Activated CD4-positive, alpha-beta T cell treated with anti-CD3 and anti-CD28 coated beads, Interleukin-2, amount 50 U/mL, for 24 hours (primary cell): Measurements from ENCODE around the gene DBNDD1.

ENCODE experiments used
- DNase-seq, 2 donors: peaks; one replicate each; pipeline ENCODE4 v3.0.0-alpha.2; 2020; ENCODE audit warnings: low read depth in 1 of 2, low spot score in 1 of 2

Gene DBNDD1

DNA sequence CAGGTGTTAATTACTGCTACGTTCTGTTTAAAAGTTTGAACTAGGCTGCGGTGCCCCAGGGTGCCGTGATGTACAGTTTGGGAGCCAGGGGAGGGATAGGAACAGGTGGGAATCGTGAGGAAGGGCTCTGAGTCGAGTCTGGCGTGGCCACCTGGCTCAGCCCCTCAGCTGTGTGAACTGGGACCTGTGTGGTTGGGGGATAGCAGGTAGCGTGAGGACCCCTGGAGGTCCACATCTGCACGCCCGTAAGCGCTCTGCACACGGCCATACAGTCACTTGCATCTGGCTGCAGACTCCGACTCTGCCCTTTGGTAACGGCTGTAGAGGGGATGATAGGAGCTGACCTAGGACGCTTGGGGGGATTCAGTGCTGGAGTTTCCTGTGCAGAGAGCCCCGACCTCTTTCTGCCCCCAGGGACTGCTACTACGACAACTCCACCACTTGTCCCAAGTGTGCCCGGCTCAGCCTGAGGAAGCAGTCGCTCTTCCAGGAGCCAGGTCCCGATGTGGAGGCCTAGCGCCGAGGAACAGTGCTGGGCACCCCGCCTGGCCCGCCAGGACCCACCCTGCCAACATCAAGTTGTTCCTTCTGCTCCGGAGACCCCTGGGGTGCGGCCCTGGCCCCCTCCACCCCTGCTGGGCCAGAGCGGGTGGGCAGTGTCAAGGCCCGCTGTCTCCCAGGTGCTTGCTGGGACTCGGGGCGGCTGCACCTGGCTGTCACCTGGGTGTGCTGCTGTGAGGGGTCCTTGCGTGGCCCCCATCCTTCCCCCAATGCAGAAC lies 53.6 kb downstream of the DBNDD1 start:
- DNase-seq = no peak

DNA sequence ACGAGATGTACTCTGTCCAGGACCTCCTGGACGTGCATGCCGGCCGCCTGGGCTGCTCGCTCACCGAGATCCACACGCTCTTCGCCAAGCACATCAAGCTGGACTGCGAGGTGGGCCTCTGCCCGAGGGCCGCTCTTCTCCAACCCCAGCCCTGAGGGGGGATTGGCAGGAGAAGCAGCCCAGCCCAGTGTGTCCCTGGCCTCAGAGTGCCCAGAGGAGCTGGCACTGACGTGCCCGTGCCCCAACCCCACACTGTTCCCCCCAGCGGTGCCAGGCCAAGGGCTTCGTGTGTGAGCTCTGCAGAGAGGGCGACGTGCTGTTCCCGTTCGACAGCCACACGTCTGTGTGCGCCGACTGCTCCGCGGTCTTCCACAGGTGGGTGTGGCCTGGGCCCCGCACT lies 55.1 kb downstream of the DBNDD1 start:
- DNase-seq = no peak

- no peak for DNase-seq
Observed at GRCh38 chr16:89962754-89963498, 56.3 kb downstream of the DBNDD1 start.

DNA sequence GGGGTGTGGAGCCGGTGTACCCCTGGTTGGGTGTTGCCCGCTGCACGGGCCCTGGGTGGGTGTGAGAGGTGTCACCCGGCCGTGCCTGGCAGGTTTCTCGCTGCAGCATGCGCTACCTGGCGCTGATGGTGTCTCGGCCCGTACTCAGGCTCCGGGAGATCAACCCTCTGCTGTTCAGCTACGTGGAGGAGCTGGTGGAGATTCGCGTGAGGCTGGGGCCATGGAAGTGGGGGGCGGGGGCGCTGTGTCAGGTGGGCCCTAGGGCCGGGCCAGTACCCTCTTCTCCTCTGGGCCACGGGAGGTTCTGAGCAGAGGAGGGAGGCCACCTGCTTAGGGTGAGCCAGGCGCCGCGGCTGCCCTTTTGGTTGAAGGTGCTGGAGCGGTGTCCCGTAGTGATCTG lies 57.3 kb downstream of the DBNDD1 start:
- no peak for DNase-seq

DNA sequence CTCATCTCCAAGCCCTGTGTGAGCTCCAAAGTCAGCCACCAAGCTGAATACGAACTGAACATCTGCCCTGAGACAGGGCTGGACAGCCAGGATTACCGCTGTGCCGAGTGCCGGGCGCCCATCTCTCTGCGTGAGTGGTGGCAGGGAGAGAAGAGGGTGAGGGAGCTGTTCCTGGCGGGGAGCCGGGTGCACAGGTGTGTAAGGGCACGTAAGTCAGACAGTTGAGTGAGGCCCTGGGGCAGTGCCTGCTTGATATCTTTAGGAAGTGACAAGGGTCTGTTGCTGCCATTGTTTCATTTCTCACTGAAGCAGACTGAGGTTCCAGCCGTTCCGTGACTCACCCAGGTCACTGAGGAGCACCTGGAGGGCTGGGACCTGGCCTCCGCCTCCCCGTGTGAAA lies 58.3 kb downstream of the DBNDD1 start:
- DNase-seq = no peak

GRCh38 chr16:89958596-89958995 lies 60.7 kb downstream of the DBNDD1 start:
- no peak for DNase-seq

- no peak for DNase-seq
Observed at GRCh38 chr16:89958068-89958467, 61.2 kb downstream of the DBNDD1 start.

DNA sequence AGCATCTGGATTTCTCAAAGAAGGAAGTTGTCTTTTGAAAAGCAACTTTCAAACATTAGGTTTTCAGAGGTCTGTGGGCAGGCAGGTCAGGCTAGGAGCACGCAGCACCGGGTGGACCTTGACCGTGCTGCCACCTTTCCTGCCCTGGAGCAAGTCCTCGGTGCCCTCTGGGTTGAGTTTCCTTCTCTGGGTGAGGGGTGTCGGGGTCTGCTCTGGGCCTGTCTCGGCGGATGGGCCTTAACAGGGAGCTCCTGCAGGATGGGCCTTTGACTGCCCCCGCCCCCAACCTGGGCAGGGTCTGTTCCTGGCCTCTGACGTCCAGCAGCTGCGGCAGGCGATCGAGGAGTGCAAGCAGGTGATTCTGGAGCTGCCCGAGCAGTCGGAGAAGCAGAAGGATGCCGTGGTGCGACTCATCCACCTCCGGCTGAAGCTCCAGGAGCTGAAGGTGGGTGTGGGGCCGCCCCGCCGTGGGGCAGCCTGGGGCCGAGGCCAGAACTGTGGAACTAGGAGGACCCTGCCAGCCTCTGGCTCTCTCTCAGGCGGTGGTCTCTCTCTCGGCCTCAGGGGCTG lies 62.0 kb downstream of the DBNDD1 start:
- no peak for DNase-seq

GRCh38 chr16:89956505-89957215 lies 62.6 kb downstream of the DBNDD1 start:
- no peak for DNase-seq

DNA sequence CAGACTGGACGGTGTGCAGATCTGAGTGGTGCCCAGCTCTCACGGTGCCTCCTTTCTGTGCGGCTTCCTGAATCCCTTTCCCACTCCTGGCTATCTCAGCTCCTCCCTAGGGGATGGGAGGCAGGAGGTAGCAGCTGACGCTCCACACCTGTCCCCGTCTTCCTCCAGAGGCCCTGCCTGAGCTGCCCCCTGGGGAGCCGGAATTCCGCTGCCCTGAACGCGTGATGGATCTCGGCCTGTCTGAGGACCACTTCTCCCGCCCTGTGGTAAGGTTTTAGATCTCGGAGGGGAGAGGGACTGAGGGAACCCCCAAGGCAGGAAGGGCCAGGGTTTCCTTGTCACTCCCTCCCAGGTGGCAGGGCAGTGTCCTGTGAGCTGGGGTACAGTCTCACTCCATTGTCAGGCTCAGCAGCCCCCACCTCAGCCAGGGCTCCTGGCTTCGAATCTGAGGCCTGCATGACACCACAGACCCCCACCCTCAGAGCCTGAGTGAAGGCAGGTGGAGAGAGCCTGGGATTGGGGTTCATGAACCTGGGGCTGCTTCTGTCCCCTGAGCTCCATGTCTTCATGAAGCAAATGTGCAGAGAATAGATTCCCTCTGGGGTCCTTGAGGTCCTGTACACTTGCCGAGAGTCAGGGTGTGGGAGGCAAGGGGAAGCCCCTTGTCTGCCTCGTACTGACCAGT lies 64.1 kb downstream of the DBNDD1 start:
- no peak for DNase-seq
